Bronchial epithelial cell (primary cell): ENCODE results near the gene SLX4IP. TPM values are rescaled to one million over a fixed set of nuclear protein-coding genes. Genes with fewer than 3 reads are reported as not detected.

Source experiments
- DNase-seq: peaks from one replicate; pipeline ENCODE4 v3.0.0-alpha.2; 2010; ENCODE audit warnings: low read depth
- FAIRE-seq: peaks from 2 replicates; lab custom pipeline; 2011; peaks lifted over from hg19 to GRCh38; lab: Jason Lieb, UNC
- H3K27me3 ChIP-seq: 2 replicates; pipeline ENCODE4 v1.5.1; 2011; ENCODE audit warnings: low read length; ENCODE audit not compliant: control insufficient read depth, insufficient read depth
- H3K36me3 ChIP-seq: 2 replicates; pipeline ENCODE4 v1.5.1; 2011; ENCODE audit warnings: low read length; ENCODE audit not compliant: control insufficient read depth, insufficient read depth
- H3K4me3 ChIP-seq: 2 replicates; pipeline ENCODE4 v1.5.1; 2011; ENCODE audit warnings: mild to moderate bottlenecking, low read depth, low read length, control low read depth
- total RNA-seq: library from RNA; depleted of rRNA; stranded (reverse); fragments of >200 nt; gene quantifications from 2 replicates; pipeline ENCODE4 v1.2.1, GENCODE V29; 2014
- TF ChIP-seq, protein P1 (sequence below): IDR thresholded peaks from 2 replicates; pipeline ENCODE4 v1.5.1; 2011; ENCODE audit warnings: mild to moderate bottlenecking, moderate library complexity, low read length, control low read depth, inconsistent platforms; ENCODE audit not compliant: insufficient read depth, severe bottlenecking

Gene SLX4IP
- total RNA-seq, 1 donor from 2014 or later, result 3.9 TPM

- FAIRE-seq, result no peak
- TF ChIP-seq, protein P1, sequence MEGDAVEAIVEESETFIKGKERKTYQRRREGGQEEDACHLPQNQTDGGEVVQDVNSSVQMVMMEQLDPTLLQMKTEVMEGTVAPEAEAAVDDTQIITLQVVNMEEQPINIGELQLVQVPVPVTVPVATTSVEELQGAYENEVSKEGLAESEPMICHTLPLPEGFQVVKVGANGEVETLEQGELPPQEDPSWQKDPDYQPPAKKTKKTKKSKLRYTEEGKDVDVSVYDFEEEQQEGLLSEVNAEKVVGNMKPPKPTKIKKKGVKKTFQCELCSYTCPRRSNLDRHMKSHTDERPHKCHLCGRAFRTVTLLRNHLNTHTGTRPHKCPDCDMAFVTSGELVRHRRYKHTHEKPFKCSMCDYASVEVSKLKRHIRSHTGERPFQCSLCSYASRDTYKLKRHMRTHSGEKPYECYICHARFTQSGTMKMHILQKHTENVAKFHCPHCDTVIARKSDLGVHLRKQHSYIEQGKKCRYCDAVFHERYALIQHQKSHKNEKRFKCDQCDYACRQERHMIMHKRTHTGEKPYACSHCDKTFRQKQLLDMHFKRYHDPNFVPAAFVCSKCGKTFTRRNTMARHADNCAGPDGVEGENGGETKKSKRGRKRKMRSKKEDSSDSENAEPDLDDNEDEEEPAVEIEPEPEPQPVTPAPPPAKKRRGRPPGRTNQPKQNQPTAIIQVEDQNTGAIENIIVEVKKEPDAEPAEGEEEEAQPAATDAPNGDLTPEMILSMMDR, result no peak
These were observed 89.0 kb downstream of the SLX4IP start for GRCh38 chr20:10524034-10524476.

DNA sequence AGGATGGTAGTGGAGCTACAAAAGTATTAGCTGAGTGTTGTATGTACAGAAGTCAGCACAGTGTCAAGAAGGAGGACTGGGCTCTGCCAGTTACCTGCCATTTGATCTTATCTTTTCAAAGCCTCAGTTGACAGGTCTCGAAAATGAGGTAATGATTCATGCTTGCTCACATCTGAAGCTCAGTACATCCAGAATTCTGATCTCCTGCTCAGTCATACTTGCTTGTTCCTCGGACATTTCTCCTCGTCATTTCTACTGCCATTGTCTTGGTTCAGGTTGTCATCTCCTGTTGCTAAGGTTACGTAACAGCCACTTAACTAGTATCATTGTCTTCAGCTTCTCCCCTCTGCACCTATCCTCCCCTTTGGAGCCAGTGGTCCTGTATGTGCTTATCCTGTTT is 89.5 kb downstream of the SLX4IP start:
- TF ChIP-seq, protein P1, result no peak
- H3K4me3 ChIP-seq, result no peak overlapping the region
- peak; percentile 92 for DNase-seq
- no peaks in the 10 kb centered on the region for H3K27me3 ChIP-seq
- no peak for FAIRE-seq
- no peaks in the 10 kb centered on the region for H3K36me3 ChIP-seq

More at GRCh38 chr20:10524034-10524476, 89.0 kb downstream of the SLX4IP start:
- H3K4me3 ChIP-seq, result no peak overlapping the region
- no peaks in the 10 kb centered on the region for H3K27me3 ChIP-seq
- no peak for DNase-seq
- no peaks in the 10 kb centered on the region for H3K36me3 ChIP-seq

DNA sequence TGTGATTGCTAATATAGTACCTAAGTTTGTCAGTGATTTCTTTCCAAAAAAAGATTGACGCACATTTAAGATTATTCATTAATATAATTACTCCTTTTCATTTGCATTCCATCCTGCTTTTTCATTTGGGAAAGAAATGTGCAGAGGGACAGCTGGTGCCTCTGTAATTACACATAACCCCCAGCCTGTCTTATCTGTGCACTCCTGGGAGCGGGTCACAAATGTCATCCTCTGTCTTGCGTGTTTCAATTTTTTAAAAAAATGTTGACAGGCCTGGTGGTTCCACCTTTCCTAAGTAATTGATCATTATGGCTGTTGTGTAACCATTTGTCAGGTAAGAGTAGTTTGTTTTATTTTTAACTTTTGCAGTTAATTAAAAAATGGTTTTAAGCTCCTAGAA is 92.7 kb downstream of the SLX4IP start:
- H3K4me3 ChIP-seq, result no peak overlapping the region
- DNase-seq (no peak), FAIRE-seq (no peak)
- H3K27me3 ChIP-seq, result no peaks in the 10 kb centered on the region
- TF ChIP-seq, protein P1, result no peak
- H3K36me3 ChIP-seq, result no peaks in the 10 kb centered on the region

DNA sequence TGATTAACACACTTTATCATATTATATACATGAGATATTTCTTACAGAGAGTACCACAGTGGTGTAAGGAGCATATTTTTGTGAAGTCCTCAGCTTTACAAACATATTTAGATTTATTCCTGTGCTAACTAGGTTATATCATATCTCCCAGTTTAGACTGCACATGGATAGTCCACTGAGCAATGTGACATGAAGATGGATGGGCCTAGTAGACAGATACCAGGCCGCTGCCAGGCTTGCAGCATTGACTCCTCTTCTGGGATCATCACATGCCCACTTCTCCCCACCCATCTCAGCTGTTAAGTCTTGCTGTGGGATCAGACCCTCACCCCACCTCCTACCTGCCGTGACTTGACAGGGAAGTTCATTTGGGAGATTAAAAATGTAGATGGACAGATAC is 95.8 kb downstream of the SLX4IP start:
- no peak overlapping the region for H3K4me3 ChIP-seq
- FAIRE-seq (no peak), DNase-seq (no peak)
- no peaks in the 10 kb centered on the region for H3K27me3 ChIP-seq
- TF ChIP-seq, protein P1, result no peak
- peaks cover 1% of the 10 kb centered on the region for H3K36me3 ChIP-seq

DNA sequence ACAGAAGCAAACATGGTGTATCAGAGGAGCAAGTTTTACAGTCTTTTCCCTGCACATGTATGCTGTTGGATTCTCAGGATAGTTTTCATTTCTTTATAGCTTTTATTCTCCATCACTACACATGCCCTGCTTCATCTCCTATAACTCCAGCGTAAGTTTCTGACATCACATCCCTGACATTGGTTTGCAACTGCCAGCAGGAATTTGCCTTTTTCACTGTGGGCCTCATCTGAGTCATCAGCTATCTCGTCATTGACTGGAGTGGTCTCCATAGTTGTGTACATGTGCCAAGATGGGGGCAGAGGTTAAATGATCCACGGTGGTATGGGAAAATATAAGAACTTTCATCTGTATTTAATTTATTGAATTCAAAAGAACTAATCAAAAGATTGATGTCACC is 96.7 kb downstream of the SLX4IP start:
- H3K27me3 ChIP-seq, result no peaks in the 10 kb centered on the region
- H3K4me3 ChIP-seq, result no peak overlapping the region
- TF ChIP-seq, protein P1, result no peak
- FAIRE-seq (no peak), DNase-seq (no peak)
- peaks cover 1% of the 10 kb centered on the region for H3K36me3 ChIP-seq

DNA sequence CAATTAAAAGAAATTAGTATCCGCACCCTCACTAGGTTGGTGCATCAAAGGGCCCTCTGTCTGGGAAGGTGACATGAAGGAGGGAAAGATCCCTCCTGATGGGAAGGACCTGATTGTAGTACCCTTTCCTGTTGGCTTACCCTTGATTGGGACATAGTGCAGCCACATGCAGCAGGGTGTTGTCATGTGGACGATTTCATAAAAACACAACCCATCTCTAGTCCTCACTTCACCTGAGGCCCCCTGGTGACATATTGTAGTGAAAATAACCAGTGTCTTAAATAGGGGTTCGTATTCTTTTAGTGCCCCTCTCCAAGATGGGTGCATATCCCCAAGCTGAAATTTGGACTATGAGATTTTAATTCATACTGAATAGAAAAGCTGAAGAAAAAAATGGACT is 97.3 kb downstream of the SLX4IP start:
- TF ChIP-seq, protein P1, result no peak
- no peak for FAIRE-seq
- peaks cover 1% of the 10 kb centered on the region for H3K36me3 ChIP-seq

More for the DNA sequence above, 97.3 kb downstream of the SLX4IP start:
- no peak overlapping the region for H3K4me3 ChIP-seq
- no peak for DNase-seq
- no peaks in the 10 kb centered on the region for H3K27me3 ChIP-seq
